H4 (cell line): Measurements from ENCODE around the gene VPS36. TPM values are rescaled to one million over a fixed set of nuclear protein-coding genes. Genes with fewer than 3 reads are reported as not detected.
"Not testable (repeated sequence)": the region's sequence is repeated elsewhere in the genome, so short reads cannot be mapped to it uniquely, and the experiment has no call there.

Experiments
- DNase-seq: peaks from one replicate; pipeline ENCODE4 v3.0.0-alpha.2; 2015; ENCODE audit warnings: low spot score
- total RNA-seq: library from RNA; depleted of rRNA; stranded (reverse); fragments of >200 nt; shearing (Covaris generic); gene quantifications from 2 replicates; pipeline ENCODE4 v1.2.3, GENCODE V29; 2014

Gene VPS36
- total RNA-seq, 1 experiment from 2014 or later: 17.9 TPM

GRCh38 chr13:52446265-52446664, 4.2 kb downstream of the VPS36 start:
- no peak for DNase-seq

DNA sequence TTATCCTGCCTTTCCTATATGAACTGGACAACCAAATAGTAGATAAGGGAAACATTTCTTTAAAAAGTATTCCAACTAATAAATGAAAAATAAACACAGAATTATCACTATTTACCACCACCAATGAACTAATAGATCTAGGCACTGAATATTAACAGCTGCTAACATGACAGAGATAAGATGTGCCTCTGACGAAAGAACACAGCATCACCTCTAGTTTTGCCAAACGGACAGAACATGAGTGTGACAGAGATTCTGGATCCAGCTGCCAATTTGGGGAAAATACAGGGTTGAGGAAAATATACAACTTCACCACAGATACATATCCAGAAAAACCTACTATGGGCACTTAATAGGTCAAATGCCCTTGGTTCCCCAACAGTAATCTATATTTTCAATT, 18.0 kb downstream of the VPS36 start:
- DNase-seq: no peak

- peak; percentile 9 for DNase-seq
These were observed 22.1 kb downstream of the VPS36 start for GRCh38 chr13:52428295-52428694.

GRCh38 chr13:52421216-52421615, 29.2 kb downstream of the VPS36 start:
- DNase-seq: no peak

DNA sequence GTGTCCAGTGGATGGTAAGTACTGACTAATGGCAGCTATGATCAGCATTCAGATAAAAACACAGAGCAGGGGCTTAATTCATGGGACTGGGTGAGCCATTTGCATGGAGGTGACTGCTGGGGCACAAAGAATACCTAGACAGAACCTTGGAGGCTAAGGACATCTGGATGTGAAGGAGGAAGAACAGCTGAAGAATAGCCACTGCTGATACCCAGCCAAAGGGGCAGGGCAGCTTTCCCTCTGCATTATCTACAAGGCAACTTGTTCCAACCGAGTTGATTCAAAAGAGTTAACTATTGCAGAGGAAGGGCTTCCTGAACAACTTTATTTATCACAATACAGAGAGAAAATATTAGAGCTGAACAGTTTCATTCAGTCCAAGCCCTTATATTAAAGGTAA, 31.4 kb downstream of the VPS36 start:
- DNase-seq: no peak

GRCh38 chr13:52414963-52415362, 35.5 kb downstream of the VPS36 start:
- no peak for DNase-seq

GRCh38 chr13:52414051-52414450, 36.4 kb downstream of the VPS36 start:
- DNase-seq: no peak

DNA sequence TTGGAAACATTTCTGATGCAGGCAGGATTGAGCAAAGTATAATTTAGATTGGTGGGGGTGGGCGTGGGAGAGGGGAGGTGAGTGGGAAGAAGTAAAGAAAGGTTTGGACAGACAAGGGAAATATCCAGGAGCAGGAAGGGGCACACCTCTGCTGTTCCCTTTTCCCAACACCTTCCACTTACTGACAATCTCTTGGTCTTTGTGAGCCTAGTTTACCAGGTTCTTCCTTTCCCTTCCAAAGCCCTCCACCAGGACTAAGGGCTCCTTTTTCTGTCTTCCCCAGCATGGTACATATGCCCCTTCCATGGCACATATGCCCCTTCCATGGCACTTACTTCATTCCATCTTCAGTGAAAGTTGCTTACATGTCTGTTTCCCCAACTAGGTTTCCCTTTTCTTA, 38.3 kb downstream of the VPS36 start:
- DNase-seq: no peak

GRCh38 chr13:52411629-52412028, 38.8 kb downstream of the VPS36 start:
- DNase-seq: no peak

DNA sequence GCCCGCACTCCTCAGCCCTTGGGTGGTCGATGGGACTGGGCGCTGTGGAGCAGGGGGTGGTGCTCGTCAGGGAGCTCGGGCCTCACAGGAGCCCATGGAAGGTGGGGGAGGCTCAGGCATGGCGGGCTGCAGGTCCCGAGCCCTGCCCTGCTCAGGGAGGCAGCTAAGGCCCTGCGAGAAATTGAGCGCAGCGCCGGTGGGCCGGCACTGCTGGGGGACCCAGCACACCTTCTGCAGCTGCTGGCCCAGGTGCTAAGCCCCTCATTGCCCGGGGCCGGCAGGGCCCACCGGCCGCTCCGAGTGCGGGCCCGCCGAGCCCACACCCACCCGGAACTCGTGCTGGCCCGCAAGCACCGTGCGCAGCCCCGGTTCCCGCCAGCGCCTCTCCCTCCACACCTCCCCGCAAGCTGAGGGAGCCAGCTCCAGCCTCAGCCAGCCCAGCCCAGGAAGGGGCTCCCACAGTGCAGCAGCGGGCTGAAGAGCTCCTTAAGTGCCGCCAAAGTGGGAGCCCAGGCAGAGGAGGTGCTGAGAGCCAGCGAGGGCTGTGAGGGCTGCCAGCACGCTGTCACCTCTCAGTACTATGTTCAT, 42.3 kb downstream of the VPS36 start:
- not testable (repeated sequence) for DNase-seq

DNA sequence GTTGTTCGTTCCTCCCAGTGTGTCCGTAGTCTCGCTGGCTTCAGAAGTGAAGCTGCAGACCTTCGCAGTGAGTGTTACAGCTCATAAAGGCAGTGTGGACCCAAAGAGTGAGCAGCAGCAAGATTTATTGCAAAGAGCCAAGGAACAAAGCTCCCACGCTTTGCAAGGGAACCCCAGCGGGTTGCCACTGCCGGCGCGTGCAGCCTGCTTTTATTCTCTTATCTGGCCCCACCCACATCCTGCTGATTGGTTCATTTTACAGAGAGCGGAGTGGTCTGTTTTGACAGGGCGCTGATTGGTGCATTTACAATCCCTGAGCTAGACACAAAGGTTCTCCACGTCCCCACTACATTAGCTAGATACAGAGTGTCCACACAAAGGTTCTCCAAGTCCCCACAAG, 43.0 kb downstream of the VPS36 start:
- DNase-seq: not testable (repeated sequence)

- DNase-seq: no peak
These were observed 43.8 kb downstream of the VPS36 start for GRCh38 chr13:52406629-52407028.

GRCh38 chr13:52405767-52406494, 44.5 kb downstream of the VPS36 start, which contains the start of gene THSD1:
Gene THSD1 (minus strand): TSS chr13:52406172. CDS start chr13:52402600, 3,572 bp downstream.
- peak; percentile 12 for DNase-seq

DNA sequence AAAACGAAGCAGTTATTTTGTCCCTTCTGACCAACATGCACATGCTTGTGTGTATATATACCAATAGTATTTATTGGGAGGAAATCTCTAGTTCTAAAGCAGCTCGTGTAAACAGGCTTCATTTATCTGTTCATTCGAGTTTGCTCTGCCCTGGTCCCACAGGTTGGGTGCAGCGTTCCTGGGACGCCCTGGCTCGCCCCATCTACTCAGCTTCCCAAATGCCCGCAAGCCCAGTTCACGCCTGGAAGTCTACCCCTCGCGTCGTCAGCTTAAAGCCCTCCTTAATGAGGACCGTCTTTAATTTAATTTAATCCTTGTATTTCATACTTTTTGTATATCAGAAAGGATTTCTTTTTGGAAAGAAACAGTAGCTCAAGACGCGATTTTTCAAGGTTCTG, 45.1 kb downstream of the VPS36 start:
- no peak for DNase-seq

- no peak for DNase-seq
These were observed 50.7 kb downstream of the VPS36 start for GRCh38 chr13:52399708-52400107.

DNA sequence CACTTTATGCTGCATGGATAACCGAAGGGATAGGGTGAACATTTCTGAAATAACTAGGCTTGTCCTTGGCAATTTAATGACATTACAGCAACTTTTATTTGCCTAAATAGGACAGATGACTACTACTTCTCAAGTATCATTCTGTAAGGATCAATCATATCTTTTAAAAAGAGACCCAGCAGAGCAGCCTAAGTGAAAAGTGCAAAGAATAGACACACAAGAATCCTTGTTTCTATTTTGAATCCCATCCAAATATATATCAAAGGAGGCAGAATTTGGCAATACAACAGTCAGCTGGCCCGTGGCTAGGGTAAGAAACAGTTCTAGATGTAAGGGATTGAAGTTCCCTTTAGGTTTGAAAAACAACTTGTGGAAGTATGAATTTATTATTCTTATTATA, 51.4 kb downstream of the VPS36 start:
- no peak for DNase-seq

GRCh38 chr13:52395704-52396103, 54.7 kb downstream of the VPS36 start:
- DNase-seq: no peak

DNA sequence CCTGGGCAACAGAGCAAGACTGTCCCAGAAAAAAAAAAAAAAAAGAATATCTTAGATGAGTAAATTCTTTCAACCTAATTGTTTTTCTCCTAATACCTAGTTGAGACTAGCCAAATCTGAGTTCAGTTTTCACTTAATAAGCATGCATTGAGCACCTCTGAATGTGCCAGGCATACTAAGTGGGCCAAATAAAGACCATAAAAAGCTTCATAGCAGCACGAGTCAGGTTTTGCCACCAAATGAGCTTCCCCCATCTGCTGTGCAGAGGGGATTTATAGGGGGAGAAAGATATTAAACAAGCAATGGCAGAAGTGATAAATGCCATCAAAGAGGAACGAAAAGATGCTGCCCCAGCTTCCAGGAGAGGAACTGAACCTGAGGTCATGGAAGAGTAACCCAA, 55.8 kb downstream of the VPS36 start:
- no peak for DNase-seq

DNA sequence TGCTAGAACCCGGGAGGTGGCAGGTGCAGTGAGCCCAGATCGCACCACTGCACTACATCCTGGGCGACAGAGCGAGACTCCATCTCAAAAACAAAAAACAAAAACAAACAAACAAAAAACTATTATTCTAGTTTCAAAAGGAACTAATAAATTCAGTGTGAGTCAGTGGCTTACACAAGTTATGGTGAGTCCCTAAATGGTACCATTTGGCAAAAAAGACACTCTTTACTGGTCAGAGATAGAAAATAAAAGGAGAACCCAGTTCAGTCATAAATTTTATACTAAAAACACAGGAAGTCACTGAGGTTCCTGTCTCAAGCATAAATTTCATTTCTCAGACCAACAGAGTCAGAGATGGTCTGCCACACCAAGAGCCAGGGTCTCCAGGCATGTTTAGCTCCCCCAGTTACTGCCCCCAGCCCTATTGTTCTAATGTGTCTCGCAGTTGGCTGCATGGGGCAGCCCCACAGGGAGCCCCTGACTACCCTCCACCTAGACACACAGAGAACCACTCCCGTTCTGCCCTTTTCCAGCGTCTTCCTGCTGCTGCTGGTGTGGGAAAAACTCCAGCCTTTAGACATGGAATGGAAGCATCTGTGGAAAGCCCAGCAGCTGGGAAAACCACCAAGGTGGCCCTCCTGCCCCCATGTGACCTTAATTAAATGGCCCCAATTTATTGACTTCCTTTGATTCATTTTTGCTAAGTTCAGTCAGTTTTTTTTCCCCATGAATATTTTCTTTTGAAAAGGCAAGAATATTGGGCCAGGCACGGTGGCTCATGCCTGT, 56.7 kb downstream of the VPS36 start:
- no peak for DNase-seq

DNA sequence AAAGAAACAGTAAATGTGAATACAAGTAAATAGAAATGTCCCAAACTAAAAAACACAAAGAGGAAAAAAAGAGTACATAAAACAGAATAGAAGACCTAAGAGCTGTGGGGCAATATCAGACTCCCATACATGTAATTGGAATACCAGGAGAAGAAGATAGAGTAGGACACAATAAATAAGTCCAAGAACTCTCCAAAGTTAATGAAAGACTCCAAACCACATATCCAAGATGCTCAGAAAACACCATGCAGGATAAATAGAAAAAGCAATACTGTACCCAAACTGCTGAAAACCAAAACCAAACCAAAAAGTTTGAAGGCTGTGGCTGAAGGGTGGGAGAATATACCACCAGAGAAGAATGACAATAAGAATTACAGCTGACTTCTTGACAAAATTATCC, 62.7 kb downstream of the VPS36 start:
- no peak for DNase-seq

GRCh38 chr13:52385870-52386269, 64.6 kb downstream of the VPS36 start:
- no peak for DNase-seq

- no peak for DNase-seq
These were observed 67.1 kb downstream of the VPS36 start for GRCh38 chr13:52383366-52383765.

DNA sequence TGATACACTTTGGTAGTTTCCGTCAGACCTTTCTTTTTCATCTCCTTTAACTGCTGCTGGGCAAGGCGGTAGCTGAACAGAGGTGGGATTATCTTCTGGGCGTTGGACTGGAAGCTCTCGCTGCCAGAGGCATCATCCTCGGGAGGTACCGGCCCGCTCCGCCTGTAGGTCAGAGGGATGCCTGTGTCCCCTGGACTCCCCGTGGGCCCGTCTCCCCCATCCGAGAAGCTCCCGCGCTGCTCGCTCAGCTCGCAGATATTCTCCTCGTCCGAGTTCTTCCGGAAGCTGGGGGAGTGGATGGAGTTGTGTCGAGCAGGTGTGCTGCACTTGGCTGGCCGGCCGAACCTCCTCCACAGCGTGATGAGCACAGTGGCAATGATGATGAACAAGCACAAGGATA, 72.1 kb downstream of the VPS36 start:
- no peak for DNase-seq
